Measurements from ENCODE around the gene DMRT1. TPM values are rescaled to one million over a fixed set of nuclear protein-coding genes. Genes with fewer than 3 reads are reported as not detected.

The DMRT1 gene
- total and polyA plus RNA-seq, 9 of the 15 experiments (the other 6 are each of a cell fraction or from before 2014, with no cell fraction given) = not detected

DNA sequence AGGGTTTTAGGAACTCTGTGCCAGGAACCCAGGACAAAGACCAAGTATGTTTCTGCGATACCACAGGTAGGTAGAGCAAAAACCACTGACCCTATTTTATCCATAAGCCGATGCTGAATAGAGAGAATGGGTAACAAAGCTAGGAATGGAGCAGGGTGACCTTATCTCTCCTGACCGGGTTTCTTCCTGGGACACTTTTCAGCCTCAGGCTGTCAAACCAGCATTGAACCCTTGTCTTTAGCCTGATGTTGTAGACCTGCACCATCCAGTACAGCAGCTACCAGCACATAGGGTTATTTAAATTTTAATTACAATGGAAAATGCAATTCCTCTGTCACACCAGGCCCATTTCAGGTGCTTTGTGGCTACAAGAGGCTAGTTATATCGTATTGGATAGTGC, 91.9 kb downstream of the DMRT1 start (continued):
- TF ChIP-seq ZNF511 (CRISPR knock-in tag; IDR thresholded peaks at IDR 0.05) = no peak
- no peak for TF ChIP-seq HIVEP1 (CRISPR knock-in tag; IDR thresholded peaks at IDR 0.05)
- no peak for TF ChIP-seq CHD1 (IDR thresholded peaks at IDR 0.05; ENCODE audit: low read length)
- no peak for TF ChIP-seq STAT5B (CRISPR knock-in tag; IDR thresholded peaks at IDR 0.05)
- no peak for TF ChIP-seq PHB (CRISPR knock-in tag; IDR thresholded peaks at IDR 0.05)
- TF ChIP-seq, protein P1, sequence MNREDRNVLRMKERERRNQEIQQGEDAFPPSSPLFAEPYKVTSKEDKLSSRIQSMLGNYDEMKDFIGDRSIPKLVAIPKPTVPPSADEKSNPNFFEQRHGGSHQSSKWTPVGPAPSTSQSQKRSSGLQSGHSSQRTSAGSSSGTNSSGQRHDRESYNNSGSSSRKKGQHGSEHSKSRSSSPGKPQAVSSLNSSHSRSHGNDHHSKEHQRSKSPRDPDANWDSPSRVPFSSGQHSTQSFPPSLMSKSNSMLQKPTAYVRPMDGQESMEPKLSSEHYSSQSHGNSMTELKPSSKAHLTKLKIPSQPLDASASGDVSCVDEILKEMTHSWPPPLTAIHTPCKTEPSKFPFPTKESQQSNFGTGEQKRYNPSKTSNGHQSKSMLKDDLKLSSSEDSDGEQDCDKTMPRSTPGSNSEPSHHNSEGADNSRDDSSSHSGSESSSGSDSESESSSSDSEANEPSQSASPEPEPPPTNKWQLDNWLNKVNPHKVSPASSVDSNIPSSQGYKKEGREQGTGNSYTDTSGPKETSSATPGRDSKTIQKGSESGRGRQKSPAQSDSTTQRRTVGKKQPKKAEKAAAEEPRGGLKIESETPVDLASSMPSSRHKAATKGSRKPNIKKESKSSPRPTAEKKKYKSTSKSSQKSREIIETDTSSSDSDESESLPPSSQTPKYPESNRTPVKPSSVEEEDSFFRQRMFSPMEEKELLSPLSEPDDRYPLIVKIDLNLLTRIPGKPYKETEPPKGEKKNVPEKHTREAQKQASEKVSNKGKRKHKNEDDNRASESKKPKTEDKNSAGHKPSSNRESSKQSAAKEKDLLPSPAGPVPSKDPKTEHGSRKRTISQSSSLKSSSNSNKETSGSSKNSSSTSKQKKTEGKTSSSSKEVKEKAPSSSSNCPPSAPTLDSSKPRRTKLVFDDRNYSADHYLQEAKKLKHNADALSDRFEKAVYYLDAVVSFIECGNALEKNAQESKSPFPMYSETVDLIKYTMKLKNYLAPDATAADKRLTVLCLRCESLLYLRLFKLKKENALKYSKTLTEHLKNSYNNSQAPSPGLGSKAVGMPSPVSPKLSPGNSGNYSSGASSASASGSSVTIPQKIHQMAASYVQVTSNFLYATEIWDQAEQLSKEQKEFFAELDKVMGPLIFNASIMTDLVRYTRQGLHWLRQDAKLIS (CRISPR knock-in tag; IDR thresholded peaks at IDR 0.05) = no peak
- no peak for TF ChIP-seq RFX5 (IDR thresholded peaks at IDR 0.05; ENCODE audit: low read depth, low read length)
- no peak for TF ChIP-seq ZNF324 (CRISPR knock-in tag; IDR thresholded peaks at IDR 0.05)
- TF ChIP-seq RBFOX2 (IDR thresholded peaks at IDR 0.05; ENCODE audit: low read depth, low read length) = no peak
- TF ChIP-seq MTA1 (IDR thresholded peaks at IDR 0.05; ENCODE audit: borderline replicate concordance) = no peak
- TF ChIP-seq POLR3G (IDR thresholded peaks at IDR 0.05; ENCODE audit: extremely low read depth, insufficient read length, insufficient replicate concordance) = no peak

Measured in K562 (cell line).